ENCODE data around the gene MTARC1.

DNA sequence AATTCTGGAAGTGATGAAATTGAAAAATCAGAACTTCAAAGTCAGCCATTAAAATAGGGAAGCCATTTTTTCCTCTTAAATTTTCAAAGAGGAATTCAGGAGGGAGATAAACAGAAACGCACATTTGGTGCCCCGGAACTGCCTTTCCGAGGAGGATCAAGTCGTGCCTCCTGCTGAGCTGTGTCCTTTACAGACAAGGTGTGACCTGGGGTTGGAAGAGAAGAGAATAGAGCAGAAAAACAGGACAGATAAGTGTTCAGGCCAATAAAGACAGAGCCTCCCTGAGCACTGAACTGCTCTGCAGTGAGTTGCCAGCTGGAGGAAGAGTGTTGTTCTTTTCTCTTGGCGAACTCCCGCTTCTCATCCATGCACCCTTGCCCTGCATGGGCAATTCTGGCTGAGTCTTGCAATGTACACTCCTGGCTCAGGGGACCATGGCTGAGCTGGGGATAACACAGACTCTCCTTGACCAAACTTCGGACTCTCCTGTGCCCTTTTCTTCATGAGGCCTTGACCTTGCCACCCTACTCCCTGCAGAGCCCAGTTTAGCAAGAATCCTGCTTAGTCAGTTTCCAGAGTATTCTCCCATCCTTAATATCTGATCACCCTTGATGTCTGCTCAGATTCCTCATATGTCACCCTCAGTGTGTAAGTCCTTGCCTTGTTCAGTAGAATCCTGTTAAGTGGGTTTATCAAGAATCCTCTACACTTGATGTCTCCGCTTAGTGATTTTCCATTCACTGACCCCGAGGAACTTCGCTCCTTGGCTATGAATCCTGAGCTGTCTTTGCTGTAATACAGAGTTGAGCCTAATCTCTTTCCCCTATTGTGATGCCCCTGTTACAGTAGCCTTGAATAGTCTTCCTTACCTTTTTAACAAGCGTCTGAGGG is 1.3 kb upstream of the MTARC1 start:
- TF ChIP-seq, protein P1, sequence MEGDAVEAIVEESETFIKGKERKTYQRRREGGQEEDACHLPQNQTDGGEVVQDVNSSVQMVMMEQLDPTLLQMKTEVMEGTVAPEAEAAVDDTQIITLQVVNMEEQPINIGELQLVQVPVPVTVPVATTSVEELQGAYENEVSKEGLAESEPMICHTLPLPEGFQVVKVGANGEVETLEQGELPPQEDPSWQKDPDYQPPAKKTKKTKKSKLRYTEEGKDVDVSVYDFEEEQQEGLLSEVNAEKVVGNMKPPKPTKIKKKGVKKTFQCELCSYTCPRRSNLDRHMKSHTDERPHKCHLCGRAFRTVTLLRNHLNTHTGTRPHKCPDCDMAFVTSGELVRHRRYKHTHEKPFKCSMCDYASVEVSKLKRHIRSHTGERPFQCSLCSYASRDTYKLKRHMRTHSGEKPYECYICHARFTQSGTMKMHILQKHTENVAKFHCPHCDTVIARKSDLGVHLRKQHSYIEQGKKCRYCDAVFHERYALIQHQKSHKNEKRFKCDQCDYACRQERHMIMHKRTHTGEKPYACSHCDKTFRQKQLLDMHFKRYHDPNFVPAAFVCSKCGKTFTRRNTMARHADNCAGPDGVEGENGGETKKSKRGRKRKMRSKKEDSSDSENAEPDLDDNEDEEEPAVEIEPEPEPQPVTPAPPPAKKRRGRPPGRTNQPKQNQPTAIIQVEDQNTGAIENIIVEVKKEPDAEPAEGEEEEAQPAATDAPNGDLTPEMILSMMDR (IDR thresholded peaks at IDR 0.05), result no peak
- no peak for TF ChIP-seq POLR2A (IDR thresholded peaks at IDR 0.05)
